ENCODE measurements around the gene PACS2. TPM values are rescaled to one million over a fixed set of nuclear protein-coding genes. Genes with fewer than 3 reads are reported as not detected.
A peak's percentile ranks its signal among the peaks of the same experiment; 100 is the strongest.

Gene PACS2
- total RNA-seq, 3 donors from 2014 or later (not counting 1 experiment from before 2014, with no cell fraction given), result 58.4 to 76.5 (median 69.2) TPM

DNA sequence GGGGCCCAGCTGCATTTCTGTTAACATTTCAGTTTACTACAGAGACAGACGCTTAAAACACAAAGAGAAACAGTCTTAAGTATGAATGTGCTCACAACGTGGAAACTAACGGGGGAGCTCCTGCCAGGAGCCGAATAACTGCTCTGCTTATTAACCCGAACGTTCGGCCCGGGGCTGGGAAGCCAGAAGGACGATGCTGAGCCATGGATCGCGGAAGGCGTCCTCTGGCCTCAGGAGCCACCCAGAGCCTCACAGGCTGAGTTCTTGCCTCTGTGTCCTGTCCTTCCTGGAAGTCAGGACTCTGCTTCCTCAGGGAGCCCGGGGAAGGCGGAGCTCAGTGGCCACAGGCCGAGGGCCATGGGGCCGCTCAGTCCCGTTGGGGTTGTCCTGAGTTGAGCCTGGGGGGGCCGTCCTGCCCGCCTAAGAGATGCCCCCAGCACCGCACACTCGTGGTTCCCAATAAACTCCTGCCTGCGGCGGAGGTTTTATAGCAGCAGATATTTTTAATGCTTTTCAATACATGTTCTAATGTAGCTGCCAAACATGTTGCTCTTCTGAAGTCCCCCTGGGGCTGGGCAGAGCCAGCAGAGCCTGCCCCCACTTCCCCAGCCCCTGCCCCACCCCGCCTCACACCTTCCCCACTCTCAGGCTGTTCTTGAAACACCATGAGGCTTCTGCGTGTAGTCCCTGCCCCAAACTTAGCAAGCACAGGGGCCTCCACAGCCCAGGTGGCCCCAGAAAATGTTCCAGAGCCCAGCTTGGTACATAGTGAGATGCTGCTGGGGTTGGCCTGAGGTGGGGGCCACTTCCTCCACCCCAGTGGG lies 80.4 kb downstream of the PACS2 start:
- peak overlapping the region; percentile 66 for H3K27ac ChIP-seq (ENCODE audit: low read length)
- H3K4me3 Mint-ChIP-seq, result peak overlapping the region; percentile 55
- peaks cover 18 to 52% of the 10 kb centered on the region in 2 donors for H3K4me1 Mint-ChIP-seq
- H3K9me3 ChIP-seq (ENCODE audit: control insufficient read depth, insufficient read depth, low read length), result no peaks in the 10 kb centered on the region
- H3K27ac Mint-ChIP-seq, result peak overlapping the region; percentile 68 to 78
- no peaks in the 10 kb centered on the region for H3K27me3 Mint-ChIP-seq (ENCODE audit: low read depth in 2 of 2)
- H3K4me1 ChIP-seq (ENCODE audit: control insufficient read depth, insufficient read depth, low read length), result peaks cover 76% of the 10 kb centered on the region
- TF ChIP-seq, protein P1, sequence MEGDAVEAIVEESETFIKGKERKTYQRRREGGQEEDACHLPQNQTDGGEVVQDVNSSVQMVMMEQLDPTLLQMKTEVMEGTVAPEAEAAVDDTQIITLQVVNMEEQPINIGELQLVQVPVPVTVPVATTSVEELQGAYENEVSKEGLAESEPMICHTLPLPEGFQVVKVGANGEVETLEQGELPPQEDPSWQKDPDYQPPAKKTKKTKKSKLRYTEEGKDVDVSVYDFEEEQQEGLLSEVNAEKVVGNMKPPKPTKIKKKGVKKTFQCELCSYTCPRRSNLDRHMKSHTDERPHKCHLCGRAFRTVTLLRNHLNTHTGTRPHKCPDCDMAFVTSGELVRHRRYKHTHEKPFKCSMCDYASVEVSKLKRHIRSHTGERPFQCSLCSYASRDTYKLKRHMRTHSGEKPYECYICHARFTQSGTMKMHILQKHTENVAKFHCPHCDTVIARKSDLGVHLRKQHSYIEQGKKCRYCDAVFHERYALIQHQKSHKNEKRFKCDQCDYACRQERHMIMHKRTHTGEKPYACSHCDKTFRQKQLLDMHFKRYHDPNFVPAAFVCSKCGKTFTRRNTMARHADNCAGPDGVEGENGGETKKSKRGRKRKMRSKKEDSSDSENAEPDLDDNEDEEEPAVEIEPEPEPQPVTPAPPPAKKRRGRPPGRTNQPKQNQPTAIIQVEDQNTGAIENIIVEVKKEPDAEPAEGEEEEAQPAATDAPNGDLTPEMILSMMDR (IDR thresholded peaks at IDR 0.05), result no peak
- intact Hi-C loops (cut with micrococcal nuclease), result loop anchor here (5.0 kb wide), 1 partner anchor 97 kb away; the partner anchor contains the start of gene TEDC1
- no peaks in the 10 kb centered on the region for H3K36me3 ChIP-seq (ENCODE audit: control insufficient read depth, insufficient read depth, low read length)
- H3K36me3 Mint-ChIP-seq, result no peaks in the 10 kb centered on the region
- DNase-seq (no peak), ATAC-seq (no peak)
- H3K9me3 Mint-ChIP-seq, result no peaks in the 10 kb centered on the region
- WGBS (ENCODE audit: insufficient coverage), result 81% methylated on average over 25 of the region's 25 CpGs
- no peaks in the 10 kb centered on the region for H3K27me3 ChIP-seq (ENCODE audit: control insufficient read depth, insufficient read depth, low read length)
- no peak overlapping the region for H3K4me3 ChIP-seq (ENCODE audit: low read length)

DNA sequence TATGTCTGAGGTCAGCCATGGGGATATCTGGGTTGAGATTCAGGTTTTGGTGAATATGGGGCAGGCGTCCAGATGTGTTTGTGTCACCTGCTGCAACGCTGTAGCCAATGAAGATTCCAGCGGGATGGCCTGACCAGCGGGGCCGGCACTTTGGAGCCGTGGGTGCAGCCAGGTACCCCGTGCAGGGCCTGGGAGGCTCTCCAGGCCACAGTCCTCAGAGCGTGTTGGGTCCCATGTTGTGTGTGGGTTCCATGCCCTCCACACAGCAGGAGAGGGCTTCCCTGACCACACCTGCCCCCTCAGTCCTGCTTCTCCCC lies 80.9 kb downstream of the PACS2 start:
- no peaks in the 10 kb centered on the region for H3K9me3 Mint-ChIP-seq
- H3K27me3 ChIP-seq (ENCODE audit: control insufficient read depth, insufficient read depth, low read length), result no peaks in the 10 kb centered on the region
- intact Hi-C loops (cut with micrococcal nuclease), result loop anchor here (5.0 kb wide), 1 partner anchor 97 kb away; the partner anchor contains the start of gene TEDC1
- no peak overlapping the region for H3K4me3 ChIP-seq (ENCODE audit: low read length)
- peak overlapping the region; percentile 68 to 78 for H3K27ac Mint-ChIP-seq
- DNase-seq (no peak), ATAC-seq (no peak)
- H3K4me3 Mint-ChIP-seq, result peak overlapping the region; percentile 42
- 73% methylated on average over 8 of the region's 8 CpGs for WGBS (ENCODE audit: insufficient coverage)
- H3K36me3 ChIP-seq (ENCODE audit: control insufficient read depth, insufficient read depth, low read length), result no peaks in the 10 kb centered on the region
- TF ChIP-seq, protein P1 (IDR thresholded peaks at IDR 0.05), result no peak
- H3K4me1 ChIP-seq (ENCODE audit: control insufficient read depth, insufficient read depth, low read length), result peaks cover 74% of the 10 kb centered on the region
- peak overlapping the region; percentile 66 for H3K27ac ChIP-seq (ENCODE audit: low read length)
- no peaks in the 10 kb centered on the region for H3K36me3 Mint-ChIP-seq
- peaks cover 17 to 52% of the 10 kb centered on the region in 2 donors for H3K4me1 Mint-ChIP-seq
- H3K9me3 ChIP-seq (ENCODE audit: control insufficient read depth, insufficient read depth, low read length), result no peaks in the 10 kb centered on the region
- H3K27me3 Mint-ChIP-seq (ENCODE audit: low read depth in 2 of 2), result no peaks in the 10 kb centered on the region

DNA sequence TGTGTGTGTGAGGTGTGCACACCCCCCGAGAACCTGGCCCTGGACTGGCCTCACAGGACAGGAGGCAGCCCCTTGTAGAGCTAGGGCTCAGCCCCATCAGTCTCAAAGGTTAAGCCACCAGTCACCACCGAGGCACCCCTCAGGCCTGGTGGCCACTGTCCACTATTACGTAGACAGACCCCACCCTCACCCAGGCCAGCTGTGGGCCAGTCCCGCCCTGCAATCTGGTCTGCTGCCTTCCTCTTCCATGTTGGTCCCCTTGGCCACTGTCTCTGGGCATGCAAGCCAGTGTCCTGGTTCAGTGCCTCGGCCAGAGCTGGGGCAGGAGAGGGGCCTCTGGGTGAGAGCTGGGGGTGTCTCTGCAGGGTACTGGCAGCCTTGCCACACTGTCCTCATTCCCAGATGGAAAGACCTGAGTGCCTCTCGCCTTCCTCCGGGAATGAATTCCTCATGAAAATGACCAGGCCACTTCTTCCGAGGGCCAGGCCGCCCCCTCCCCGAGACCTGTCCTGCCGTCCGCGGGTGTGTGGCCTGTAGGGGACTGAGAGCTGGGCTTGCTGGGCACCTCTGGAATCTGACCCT lies 82.9 kb downstream of the PACS2 start:
- H3K4me1 ChIP-seq (ENCODE audit: control insufficient read depth, insufficient read depth, low read length), result peaks cover 67% of the 10 kb centered on the region
- TF ChIP-seq, protein P1 (IDR thresholded peaks at IDR 0.05), result no peak
- DNase-seq (no peak), ATAC-seq (no peak)
- H3K36me3 ChIP-seq (ENCODE audit: control insufficient read depth, insufficient read depth, low read length), result peaks cover 3% of the 10 kb centered on the region
- H3K4me3 Mint-ChIP-seq, result peak overlapping the region; percentile 84
- no peaks in the 10 kb centered on the region for H3K9me3 ChIP-seq (ENCODE audit: control insufficient read depth, insufficient read depth, low read length)
- H3K27me3 Mint-ChIP-seq (ENCODE audit: low read depth in 2 of 2), result no peaks in the 10 kb centered on the region
- H3K4me1 Mint-ChIP-seq, result peaks cover 16 to 54% of the 10 kb centered on the region in 2 donors
- H3K27ac ChIP-seq (ENCODE audit: low read length), result peak overlapping the region; percentile 85
- WGBS (ENCODE audit: insufficient coverage), result 91% methylated on average over 13 of the region's 13 CpGs
- H3K27me3 ChIP-seq (ENCODE audit: control insufficient read depth, insufficient read depth, low read length), result no peaks in the 10 kb centered on the region
- H3K27ac Mint-ChIP-seq, result peak overlapping the region; percentile 85 to 88
- intact Hi-C loops (cut with micrococcal nuclease), result loop anchor here (5.0 kb wide), 1 partner anchor 95 kb away; the partner anchor contains the start of gene TEDC1
- peak overlapping the region; percentile 42 for H3K4me3 ChIP-seq (ENCODE audit: low read length)
- H3K9me3 Mint-ChIP-seq, result no peaks in the 10 kb centered on the region
- no peaks in the 10 kb centered on the region for H3K36me3 Mint-ChIP-seq
